Naive thymus-derived CD4-positive, alpha-beta T cell (primary cell): ENCODE results near the gene TRAFD1. TPM values are rescaled to one million over a fixed set of nuclear protein-coding genes. Genes with fewer than 3 reads are reported as not detected.

Experiments
- ATAC-seq: fragments of 150-1000 bp; cut with Tn5 transposase; 2 replicates; pipeline ENCODE4 v1.10.0; 2021; ENCODE audit warnings: mild to moderate bottlenecking, moderate library complexity
- CTCF ChIA-PET: fragments of 350-600 bp; sonication (Branson Sonifier 250); formaldehyde crosslinking; loops from one replicate; lab custom pipeline; 2021; ENCODE audit warnings: antibody characterized with exemption; lab: Charles Lee
- POLR2A ChIA-PET: fragments of 350-600 bp; sonication (Branson Sonifier 250); formaldehyde crosslinking; loops from one replicate; lab custom pipeline; 2021; ENCODE audit warnings: antibody characterized with exemption, inconsistent platforms; lab: Charles Lee
- DNase-seq, 9 donors: peaks; one replicate each; pipeline versions ENCODE4 v3.0.0 to v3.0.0-alpha.2; 2020 to 2022; ENCODE audit warnings: mixed read lengths in 1 of 9
- H3K27ac ChIP-seq: one replicate; pipeline ENCODE4 v1.7.0; 2013; ENCODE audit warnings: mild to moderate bottlenecking, low read depth, low read length, moderate library complexity
- H3K27me3 ChIP-seq, 2 donors: one replicate each; pipeline ENCODE4 v1.7.0; 2013; ENCODE audit warnings: low read length in 2 of 2, mild to moderate bottlenecking in 2 of 2, moderate library complexity in 2 of 2; ENCODE audit not compliant: control insufficient read depth in 2 of 2, insufficient read depth in 2 of 2
- H3K36me3 ChIP-seq, 3 experiments: 1 replicate in 2 of 3; 2 replicates in 1 of 3; pipeline ENCODE4 v1.7.0; 2013; ENCODE audit warnings: low read length in 3 of 3, mild to moderate bottlenecking in 3 of 3, moderate library complexity in 1 of 3; ENCODE audit not compliant: insufficient read depth in 3 of 3, control insufficient read depth in 2 of 3
- H3K4me1 ChIP-seq, 2 donors: one replicate each; pipeline ENCODE4 v1.7.0; 2013; ENCODE audit warnings: low read length in 2 of 2, mild to moderate bottlenecking in 2 of 2, moderate library complexity in 1 of 2; ENCODE audit not compliant: control insufficient read depth in 2 of 2, insufficient read depth in 2 of 2
- H3K4me3 ChIP-seq: 2 replicates; pipeline ENCODE4 v1.7.0; 2013; ENCODE audit warnings: mild to moderate bottlenecking, low read length
- H3K9me3 ChIP-seq, 3 experiments: 1 replicate in 2 of 3; 2 replicates in 1 of 3; pipeline ENCODE4 v1.7.0; 2013; ENCODE audit warnings: low read length in 3 of 3; ENCODE audit not compliant: control insufficient read depth in 2 of 3
- H3K27ac Mint-ChIP-seq, 9 donors: one replicate each; pipeline ENCODE4 v1.8.0; 2020 to 2022; ENCODE audit warnings: mixed read lengths in 9 of 9, mild to moderate bottlenecking in 8 of 9, moderate library complexity in 5 of 9, inconsistent platforms in 2 of 9
- H3K27me3 Mint-ChIP-seq, 5 donors: one replicate each; pipeline ENCODE4 v1.8.0; 2021 to 2022; ENCODE audit warnings: mixed read lengths in 5 of 5, mild to moderate bottlenecking in 1 of 5
- H3K36me3 Mint-ChIP-seq, 5 donors: one replicate each; pipeline ENCODE4 v1.8.0; 2020 to 2022; ENCODE audit warnings: mixed read lengths in 5 of 5, mild to moderate bottlenecking in 3 of 5, inconsistent platforms in 1 of 5
- H3K4me1 Mint-ChIP-seq, 7 donors: one replicate each; pipeline ENCODE4 v1.8.0; 2020 to 2022; ENCODE audit warnings: mixed read lengths in 7 of 7, mild to moderate bottlenecking in 3 of 7, inconsistent platforms in 1 of 7
- H3K4me3 Mint-ChIP-seq, 10 donors: one replicate each; pipeline ENCODE4 v1.8.0; 2020 to 2022; ENCODE audit warnings: mild to moderate bottlenecking in 10 of 10, mixed read lengths in 10 of 10, moderate library complexity in 6 of 10, inconsistent platforms in 2 of 10
- H3K9me3 Mint-ChIP-seq, 11 donors: one replicate each; pipeline ENCODE4 v1.8.0; 2020 to 2022; ENCODE audit warnings: mixed read lengths in 11 of 11, mild to moderate bottlenecking in 4 of 11, inconsistent platforms in 1 of 11, moderate library complexity in 1 of 11
- intact Hi-C, 2 donors: fragments of 100-400 bp; cut with micrococcal nuclease; formaldehyde crosslinking; loops; one replicate each; pipeline ENCODE4 v1.15.1; 2023
- polyA plus RNA-seq, 2 donors: library from polyadenylated mRNA; unstranded; fragments of 300-500 nt; fragmentation: Illumina TruSeq; gene quantifications; one replicate each; pipeline ENCODE4 v1.2.3, GENCODE V29; 2021
- total RNA-seq, 6 experiments: library from RNA in 5 of 6; stranded (reverse) in 5 of 6; gene quantifications; 1 replicate in 5 of 6; 2 replicates in 1 of 6; pipeline ENCODE4 v1.2.3 and lab custom pipeline; 2021 to 2026

TRAFD1 gene
- total and polyA plus RNA-seq, 7 experiments from 2014 or later = 22.1 to 86.6 (median 43.7) TPM

GRCh38 chr12:112168561-112168971 is 43.2 kb downstream of the TRAFD1 start:
- intact Hi-C loops = no loop called here
- ChIA-PET CTCF (interaction anchor here (0.5 to 0.6 kb wide), 2 partner anchors 45 to 50 kb away, joined by 3 to 5 read pairs; no protein-coding TSS in a partner anchor), POLR2A (interaction anchor here (0.6 to 1.4 kb wide), 2 partner anchors 9 to 47 kb away, joined by 4 read pairs; no protein-coding TSS in a partner anchor)
- Mint-ChIP-seq H3K36me3 (peaks cover 0 to 16% (median 0%) of the 10 kb centered on the region in 5 donors), H3K27me3 (no peaks in the 10 kb centered on the region), H3K9me3 (no peaks in the 10 kb centered on the region), H3K27ac (peak overlapping the region in 1 of 9 donors; percentile 36), H3K4me3 (no peak overlapping the region), H3K4me1 (peaks cover 0 to 2% (median 0%) of the 10 kb centered on the region in 7 donors)
- Histone ChIP-seq H3K4me3 (no peak overlapping the region), H3K4me1 (no peaks in the 10 kb centered on the region), H3K27me3 (no peaks in the 10 kb centered on the region), H3K27ac (no peak overlapping the region), H3K36me3 (peaks cover 0 to 29% (median 0%) of the 10 kb centered on the region in 3 experiments), H3K9me3 (no peaks in the 10 kb centered on the region)
- DNase-seq = no peak
- no peak for ATAC-seq

GRCh38 chr12:112169161-112169872 is 44.0 kb downstream of the TRAFD1 start:
- Mint-ChIP-seq H3K27ac (peak overlapping the region in 5 of 9 donors; percentile 39 to 49 (median 45)), H3K4me3 (no peak overlapping the region), H3K9me3 (no peaks in the 10 kb centered on the region), H3K36me3 (peaks cover 0 to 13% (median 0%) of the 10 kb centered on the region in 5 donors), H3K27me3 (no peaks in the 10 kb centered on the region), H3K4me1 (peaks cover 0 to 2% (median 0%) of the 10 kb centered on the region in 7 donors)
- ATAC-seq (no peak), DNase-seq (no peak)
- Histone ChIP-seq H3K27ac (no peak overlapping the region), H3K27me3 (no peaks in the 10 kb centered on the region), H3K36me3 (peaks cover 0 to 23% (median 0%) of the 10 kb centered on the region in 3 experiments), H3K4me1 (no peaks in the 10 kb centered on the region), H3K4me3 (no peak overlapping the region), H3K9me3 (no peaks in the 10 kb centered on the region)
- intact Hi-C loops = no loop called here
- CTCF ChIA-PET = interaction anchor here (0.5 to 0.6 kb wide), 2 partner anchors 49 to 62 kb away, joined by 3 to 5 read pairs; no protein-coding TSS in a partner anchor
- POLR2A ChIA-PET = interaction anchor here (0.6 to 1.4 kb wide), 2 partner anchors 10 to 48 kb away, joined by 4 read pairs; no protein-coding TSS in a partner anchor

GRCh38 chr12:112169966-112170365 is 44.6 kb downstream of the TRAFD1 start:
- Histone ChIP-seq H3K4me1 (no peaks in the 10 kb centered on the region), H3K27ac (no peak overlapping the region), H3K27me3 (no peaks in the 10 kb centered on the region), H3K36me3 (peaks cover 0 to 26% (median 0%) of the 10 kb centered on the region in 3 experiments), H3K9me3 (no peaks in the 10 kb centered on the region), H3K4me3 (no peak overlapping the region)
- no peak for ATAC-seq
- H3K36me3 Mint-ChIP-seq = peaks cover under 1 to 15% (median 2%) of the 10 kb centered on the region in 5 donors
- H3K27me3 Mint-ChIP-seq = no peaks in the 10 kb centered on the region
- ChIA-PET CTCF (interaction anchor here (0.9 to 1.0 kb wide), 2 partner anchors 37 to 73 kb away, joined by 3 to 4 read pairs; no protein-coding TSS in a partner anchor), POLR2A (interaction anchor here (1.4 kb wide), 1 partner anchor 11 kb away, joined by 4 read pairs; no protein-coding TSS in a partner anchor)
- no peak overlapping the region for H3K4me3 Mint-ChIP-seq
- H3K9me3 Mint-ChIP-seq = no peaks in the 10 kb centered on the region
- H3K4me1 Mint-ChIP-seq = peaks cover 0 to 2% (median 0%) of the 10 kb centered on the region in 7 donors
- intact Hi-C loops = loop anchor here in 1 of 2 donors (1.0 to 5.0 kb wide), 2 partner anchors 61 to 223 kb away; no protein-coding TSS in a partner anchor
- H3K27ac Mint-ChIP-seq = peak overlapping the region in 6 of 9 donors; percentile 39 to 70 (median 46)
- no peak for DNase-seq

- ChIA-PET POLR2A (no interaction called here), CTCF (interaction anchor here (0.7 to 1.0 kb wide), 4 partner anchors 38 to 150 kb away, joined by 3 to 4 read pairs (median 3); no protein-coding TSS in a partner anchor)
- peak in 1 of 9 donors; percentile 9 for DNase-seq
- Mint-ChIP-seq H3K27me3 (no peaks in the 10 kb centered on the region), H3K4me3 (no peak overlapping the region), H3K9me3 (no peaks in the 10 kb centered on the region), H3K36me3 (peaks cover 2 to 19% (median 5%) of the 10 kb centered on the region in 5 donors), H3K4me1 (peaks cover 0 to 2% (median 0%) of the 10 kb centered on the region in 7 donors), H3K27ac (peak overlapping the region in 4 of 9 donors; percentile 39 to 70 (median 44))
- H3K9me3 ChIP-seq = no peaks in the 10 kb centered on the region
- peaks cover 0 to 31% (median 0%) of the 10 kb centered on the region in 3 experiments for H3K36me3 ChIP-seq
- intact Hi-C loops = loop anchor here in 1 of 2 donors (1.0 to 5.0 kb wide), 2 partner anchors 61 to 223 kb away; no protein-coding TSS in a partner anchor
- H3K4me1 ChIP-seq = no peaks in the 10 kb centered on the region
- no peak overlapping the region for H3K4me3 ChIP-seq
- H3K27me3 ChIP-seq = no peaks in the 10 kb centered on the region
- peak; percentile 45 for ATAC-seq
- no peak overlapping the region for H3K27ac ChIP-seq
Measured at GRCh38 chr12:112170376-112170775, 45.0 kb downstream of the TRAFD1 start.

- Mint-ChIP-seq H3K4me1 (peaks cover 0 to 2% (median 0%) of the 10 kb centered on the region in 7 donors), H3K4me3 (no peak overlapping the region), H3K27me3 (no peaks in the 10 kb centered on the region), H3K27ac (no peak overlapping the region), H3K36me3 (peaks cover 4 to 26% (median 11%) of the 10 kb centered on the region in 5 donors), H3K9me3 (no peaks in the 10 kb centered on the region)
- intact Hi-C loops = loop anchor here in 1 of 2 donors (1.0 to 5.0 kb wide), 2 partner anchors 62 to 224 kb away; no protein-coding TSS in a partner anchor
- CTCF ChIA-PET = interaction anchor here (0.7 to 1.0 kb wide), 4 partner anchors 38 to 151 kb away, joined by 3 to 4 read pairs (median 3); no protein-coding TSS in a partner anchor
- ATAC-seq (no peak), DNase-seq (no peak)
- no peak overlapping the region for H3K27ac ChIP-seq
- H3K27me3 ChIP-seq = no peaks in the 10 kb centered on the region
- POLR2A ChIA-PET = no interaction called here
- H3K4me1 ChIP-seq = no peaks in the 10 kb centered on the region
- no peaks in the 10 kb centered on the region for H3K9me3 ChIP-seq
- peaks cover 0 to 38% (median 0%) of the 10 kb centered on the region in 3 experiments for H3K36me3 ChIP-seq
- H3K4me3 ChIP-seq = no peak overlapping the region
Measured at GRCh38 chr12:112170971-112171596, 45.7 kb downstream of the TRAFD1 start.
